IPS-18a (cell line): ENCODE results near the gene CISH.

Experiments used
- H3K27ac ChIP-seq: one replicate; pipeline ENCODE4 v1.5.1; 2013; ENCODE audit warnings: low read length
- H3K27me3 ChIP-seq: one replicate; pipeline ENCODE4 v1.6.1; 2013; ENCODE audit warnings: mild to moderate bottlenecking, low read length; ENCODE audit not compliant: control insufficient read depth, insufficient read depth
- H3K36me3 ChIP-seq: one replicate; pipeline ENCODE4 v1.6.1; 2013; ENCODE audit warnings: low read depth, low read length; ENCODE audit not compliant: control insufficient read depth
- H3K4me1 ChIP-seq: one replicate; pipeline ENCODE4 v1.6.1; 2013; ENCODE audit warnings: low read depth, low read length; ENCODE audit not compliant: control insufficient read depth
- H3K4me3 ChIP-seq: one replicate; pipeline ENCODE4 v1.5.1; 2013; ENCODE audit warnings: low read length
- H3K9ac ChIP-seq: one replicate; pipeline ENCODE4 v1.6.1; 2013; ENCODE audit warnings: mild to moderate bottlenecking, low read length, moderate library complexity
- H3K9me3 ChIP-seq: one replicate; pipeline ENCODE4 v1.6.1; 2013; ENCODE audit warnings: low read depth, low read length; ENCODE audit not compliant: control insufficient read depth

CISH gene

GRCh38 chr3:50635066-50635465, 23.5 kb upstream of the CISH start:
- Histone ChIP-seq H3K36me3 (no peaks in the 10 kb centered on the region), H3K4me3 (no peak overlapping the region), H3K9me3 (no peaks in the 10 kb centered on the region), H3K9ac (no peak overlapping the region), H3K4me1 (peaks cover 12% of the 10 kb centered on the region), H3K27ac (no peak overlapping the region), H3K27me3 (no peaks in the 10 kb centered on the region)

GRCh38 chr3:50633230-50633790, 21.7 kb upstream of the CISH start:
- Histone ChIP-seq H3K27me3 (no peaks in the 10 kb centered on the region), H3K4me3 (no peak overlapping the region), H3K4me1 (peaks cover 12% of the 10 kb centered on the region), H3K9ac (no peak overlapping the region), H3K27ac (no peak overlapping the region), H3K9me3 (no peaks in the 10 kb centered on the region), H3K36me3 (no peaks in the 10 kb centered on the region)

GRCh38 chr3:50632450-50632849, 20.9 kb upstream of the CISH start:
- Histone ChIP-seq H3K27ac (no peak overlapping the region), H3K4me3 (no peak overlapping the region), H3K27me3 (no peaks in the 10 kb centered on the region), H3K4me1 (peaks cover 8% of the 10 kb centered on the region), H3K9ac (no peak overlapping the region), H3K9me3 (no peaks in the 10 kb centered on the region), H3K36me3 (no peaks in the 10 kb centered on the region)

- H3K27me3 ChIP-seq = no peaks in the 10 kb centered on the region
- H3K4me1 ChIP-seq = peaks cover 2% of the 10 kb centered on the region
- H3K27ac ChIP-seq = no peak overlapping the region
- H3K9me3 ChIP-seq = no peaks in the 10 kb centered on the region
- H3K9ac ChIP-seq = no peak overlapping the region
- H3K4me3 ChIP-seq = no peak overlapping the region
- no peaks in the 10 kb centered on the region for H3K36me3 ChIP-seq
Observed at GRCh38 chr3:50630877-50631276, 19.3 kb upstream of the CISH start.

GRCh38 chr3:50630394-50630793, 18.8 kb upstream of the CISH start:
- Histone ChIP-seq H3K9ac (no peak overlapping the region), H3K27ac (no peak overlapping the region), H3K27me3 (no peaks in the 10 kb centered on the region), H3K4me1 (peaks cover 6% of the 10 kb centered on the region), H3K4me3 (no peak overlapping the region), H3K9me3 (no peaks in the 10 kb centered on the region), H3K36me3 (no peaks in the 10 kb centered on the region)

- Histone ChIP-seq H3K27ac (no peak overlapping the region), H3K27me3 (no peaks in the 10 kb centered on the region), H3K4me3 (no peak overlapping the region), H3K9me3 (no peaks in the 10 kb centered on the region), H3K36me3 (no peaks in the 10 kb centered on the region), H3K4me1 (peaks cover 15% of the 10 kb centered on the region), H3K9ac (no peak overlapping the region)
Observed at GRCh38 chr3:50628601-50629000, 17.0 kb upstream of the CISH start.

GRCh38 chr3:50627407-50628051, 16.0 kb upstream of the CISH start:
- Histone ChIP-seq H3K36me3 (no peaks in the 10 kb centered on the region), H3K9ac (no peak overlapping the region), H3K27me3 (no peaks in the 10 kb centered on the region), H3K4me1 (peaks cover 15% of the 10 kb centered on the region), H3K4me3 (no peak overlapping the region), H3K27ac (no peak overlapping the region), H3K9me3 (no peaks in the 10 kb centered on the region)

GRCh38 chr3:50626401-50626800, 14.8 kb upstream of the CISH start:
- Histone ChIP-seq H3K4me3 (no peak overlapping the region), H3K9me3 (no peaks in the 10 kb centered on the region), H3K9ac (no peak overlapping the region), H3K36me3 (no peaks in the 10 kb centered on the region), H3K27me3 (no peaks in the 10 kb centered on the region), H3K27ac (no peak overlapping the region), H3K4me1 (peaks cover 15% of the 10 kb centered on the region)

- no peak overlapping the region for H3K27ac ChIP-seq
- H3K4me1 ChIP-seq = peaks cover 15% of the 10 kb centered on the region
- H3K9ac ChIP-seq = no peak overlapping the region
- no peaks in the 10 kb centered on the region for H3K9me3 ChIP-seq
- no peaks in the 10 kb centered on the region for H3K27me3 ChIP-seq
- H3K36me3 ChIP-seq = no peaks in the 10 kb centered on the region
- H3K4me3 ChIP-seq = no peak overlapping the region
Observed at GRCh38 chr3:50625231-50626182, 13.9 kb upstream of the CISH start.

GRCh38 chr3:50624634-50625033, 13.1 kb upstream of the CISH start:
- Histone ChIP-seq H3K27me3 (no peaks in the 10 kb centered on the region), H3K9me3 (no peaks in the 10 kb centered on the region), H3K27ac (no peak overlapping the region), H3K9ac (no peak overlapping the region), H3K4me1 (peaks cover 15% of the 10 kb centered on the region), H3K36me3 (no peaks in the 10 kb centered on the region), H3K4me3 (no peak overlapping the region)

- Histone ChIP-seq H3K4me1 (peaks cover 15% of the 10 kb centered on the region), H3K9ac (no peak overlapping the region)
Observed at GRCh38 chr3:50623840-50624474, 12.4 kb upstream of the CISH start.

More at GRCh38 chr3:50623840-50624474, 12.4 kb upstream of the CISH start:
- no peak overlapping the region for H3K27ac ChIP-seq
- H3K4me3 ChIP-seq = no peak overlapping the region
- H3K36me3 ChIP-seq = no peaks in the 10 kb centered on the region
- no peaks in the 10 kb centered on the region for H3K27me3 ChIP-seq
- H3K9me3 ChIP-seq = no peaks in the 10 kb centered on the region
